Fibroblast of mammary gland (primary cell): Measurements from ENCODE around the gene FHL3.
A peak's percentile ranks its signal among the peaks of the same experiment; 100 is the strongest.
"Not testable (repeated sequence)": the region's sequence is repeated elsewhere in the genome, so short reads cannot be mapped to it uniquely, and the experiment has no call there.

Experiments used
- DNase-seq: peaks from one replicate; pipeline ENCODE4 v3.0.0-alpha.2; 2010; ENCODE audit warnings: low read depth
- H3K4me3 ChIP-seq: 2 replicates; pipeline ENCODE4 v1.5.1; 2011; ENCODE audit warnings: low read depth, mild to moderate bottlenecking, low read length, moderate library complexity; ENCODE audit not compliant: control insufficient read depth
- TF ChIP-seq, protein P1 (sequence below): conservative IDR thresholded peaks from 2 replicates; pipeline ENCODE4 v1.5.1; 2011; ENCODE audit warnings: low read depth, low read length, inconsistent platforms; ENCODE audit not compliant: control insufficient read depth, insufficient read depth

FHL3 gene

DNA sequence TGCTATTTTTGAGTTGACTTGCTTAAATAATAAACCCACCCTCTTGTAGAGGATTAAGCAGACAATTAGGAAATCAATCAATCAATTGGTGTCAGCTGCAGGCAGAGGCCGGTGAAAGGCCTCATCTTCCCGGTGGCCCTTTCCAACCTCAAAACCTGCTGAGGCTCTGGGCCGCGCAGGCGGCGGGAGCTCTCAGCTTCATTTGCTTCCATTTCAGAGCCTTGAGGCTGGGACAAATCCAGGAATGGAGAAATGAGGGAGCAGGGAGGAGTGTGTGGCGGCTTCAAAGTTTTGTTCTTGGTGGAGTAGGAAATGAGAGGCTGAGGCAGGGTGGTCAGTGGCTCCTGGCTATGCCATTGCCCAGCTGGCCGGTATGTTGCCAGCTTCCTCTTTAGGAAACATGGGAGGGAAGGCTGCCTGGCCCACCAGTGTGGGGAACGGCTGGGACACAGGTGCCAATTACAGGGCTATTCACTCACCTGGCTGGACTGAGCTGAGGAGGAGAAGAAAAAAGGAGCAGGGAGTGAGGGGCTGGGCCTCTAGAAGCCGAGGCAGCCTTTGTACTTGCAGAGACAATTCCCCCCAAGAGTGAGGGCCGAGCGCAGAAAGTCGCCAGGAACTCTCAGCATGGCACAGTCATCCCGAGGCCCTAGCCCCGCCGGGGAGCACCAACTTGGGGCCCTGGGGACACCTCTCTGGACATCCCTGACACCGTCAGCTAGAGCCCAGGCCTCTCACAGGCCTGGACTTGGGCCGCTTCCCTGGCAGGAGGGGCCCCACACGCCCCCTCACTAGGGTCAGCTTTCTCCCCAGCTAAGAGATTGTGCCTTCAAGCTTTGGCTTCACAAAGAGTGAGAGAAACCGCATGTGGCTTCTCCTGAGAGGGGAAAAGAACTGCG, 36.9 kb upstream of the FHL3 start:
- TF ChIP-seq, protein P1, sequence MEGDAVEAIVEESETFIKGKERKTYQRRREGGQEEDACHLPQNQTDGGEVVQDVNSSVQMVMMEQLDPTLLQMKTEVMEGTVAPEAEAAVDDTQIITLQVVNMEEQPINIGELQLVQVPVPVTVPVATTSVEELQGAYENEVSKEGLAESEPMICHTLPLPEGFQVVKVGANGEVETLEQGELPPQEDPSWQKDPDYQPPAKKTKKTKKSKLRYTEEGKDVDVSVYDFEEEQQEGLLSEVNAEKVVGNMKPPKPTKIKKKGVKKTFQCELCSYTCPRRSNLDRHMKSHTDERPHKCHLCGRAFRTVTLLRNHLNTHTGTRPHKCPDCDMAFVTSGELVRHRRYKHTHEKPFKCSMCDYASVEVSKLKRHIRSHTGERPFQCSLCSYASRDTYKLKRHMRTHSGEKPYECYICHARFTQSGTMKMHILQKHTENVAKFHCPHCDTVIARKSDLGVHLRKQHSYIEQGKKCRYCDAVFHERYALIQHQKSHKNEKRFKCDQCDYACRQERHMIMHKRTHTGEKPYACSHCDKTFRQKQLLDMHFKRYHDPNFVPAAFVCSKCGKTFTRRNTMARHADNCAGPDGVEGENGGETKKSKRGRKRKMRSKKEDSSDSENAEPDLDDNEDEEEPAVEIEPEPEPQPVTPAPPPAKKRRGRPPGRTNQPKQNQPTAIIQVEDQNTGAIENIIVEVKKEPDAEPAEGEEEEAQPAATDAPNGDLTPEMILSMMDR: no peak
- no peak overlapping the region for H3K4me3 ChIP-seq
- no peak for DNase-seq

DNA sequence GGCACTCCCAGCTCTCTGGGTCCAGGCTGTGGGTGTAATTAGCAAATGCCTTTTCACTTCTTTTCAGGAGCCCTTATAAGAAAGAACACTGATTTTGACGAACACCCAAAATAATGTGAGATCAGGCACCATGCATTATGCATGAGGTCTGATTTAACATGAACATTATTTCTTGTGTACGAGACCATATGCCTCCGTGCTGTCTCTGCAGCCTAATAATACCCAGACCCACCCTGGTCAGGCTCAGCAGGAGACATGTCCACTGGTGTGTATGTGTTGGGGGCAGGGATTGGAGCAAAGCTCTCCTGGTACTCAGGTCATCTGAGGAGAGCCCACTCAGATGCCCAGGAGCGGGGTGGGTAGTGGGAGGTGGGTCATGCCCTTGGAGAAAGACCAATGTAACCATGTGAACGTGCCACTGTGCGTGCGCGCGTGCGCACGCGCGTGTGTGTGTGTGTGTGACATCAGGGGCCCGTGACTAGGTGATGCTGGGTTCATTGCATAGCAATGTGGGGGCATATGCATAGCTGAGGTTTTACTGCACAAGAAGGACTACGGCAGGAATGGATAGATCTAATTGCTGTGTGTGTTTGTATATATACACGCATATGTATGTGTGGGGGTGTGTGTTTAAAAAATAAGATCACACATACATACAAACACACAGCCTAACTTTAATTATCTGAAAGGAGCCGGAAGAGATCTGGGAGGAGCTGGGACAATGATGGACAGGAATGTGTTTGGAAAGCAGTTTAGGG, 34.2 kb upstream of the FHL3 start:
- DNase-seq: no peak
- H3K4me3 ChIP-seq: no peak overlapping the region
- TF ChIP-seq, protein P1: no peak

GRCh38 chr1:38038861-38039260, 33.5 kb upstream of the FHL3 start:
- TF ChIP-seq, protein P1: no peak
- no peak overlapping the region for H3K4me3 ChIP-seq
- peak; percentile 65 for DNase-seq

DNA sequence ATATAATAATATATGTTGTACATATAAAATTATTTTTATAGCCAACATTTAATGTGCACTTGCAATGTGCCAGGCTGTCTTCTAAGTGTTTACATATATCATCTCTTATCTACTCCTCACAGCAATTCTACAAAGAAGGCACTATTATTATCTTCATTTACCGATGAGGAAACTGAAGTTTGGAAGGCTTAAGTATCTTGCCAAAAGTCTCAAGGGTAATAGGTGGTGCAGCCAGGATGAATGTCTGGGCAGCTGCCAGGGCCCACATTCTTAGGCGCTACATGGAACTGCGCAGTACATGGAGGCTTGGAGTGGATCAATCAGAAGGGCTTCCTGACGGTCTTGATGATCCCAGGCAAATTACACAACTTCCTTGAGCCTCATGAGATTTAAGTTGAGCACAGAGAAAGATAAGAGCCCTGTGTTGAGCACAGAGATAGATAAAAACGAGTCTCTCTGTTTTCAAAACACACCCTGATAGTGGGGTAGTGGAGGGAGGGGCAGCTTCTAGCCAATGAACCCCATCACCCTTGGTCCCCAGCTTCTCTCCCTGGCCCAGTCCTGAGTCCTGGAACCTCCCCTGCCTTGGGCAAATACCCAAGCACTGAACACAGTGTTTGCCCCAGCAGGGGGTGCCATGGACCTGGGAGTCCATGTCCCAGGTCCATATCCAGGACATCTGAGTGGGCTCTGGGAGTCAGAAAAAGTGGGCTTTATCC, 32.1 kb upstream of the FHL3 start:
- H3K4me3 ChIP-seq: no peak overlapping the region
- TF ChIP-seq, protein P1: peak; percentile 34
- DNase-seq: peak; percentile 23

- no peak overlapping the region for H3K4me3 ChIP-seq
- TF ChIP-seq, protein P1: no peak
Observed at GRCh38 chr1:38034871-38035270, 29.6 kb upstream of the FHL3 start.

DNA sequence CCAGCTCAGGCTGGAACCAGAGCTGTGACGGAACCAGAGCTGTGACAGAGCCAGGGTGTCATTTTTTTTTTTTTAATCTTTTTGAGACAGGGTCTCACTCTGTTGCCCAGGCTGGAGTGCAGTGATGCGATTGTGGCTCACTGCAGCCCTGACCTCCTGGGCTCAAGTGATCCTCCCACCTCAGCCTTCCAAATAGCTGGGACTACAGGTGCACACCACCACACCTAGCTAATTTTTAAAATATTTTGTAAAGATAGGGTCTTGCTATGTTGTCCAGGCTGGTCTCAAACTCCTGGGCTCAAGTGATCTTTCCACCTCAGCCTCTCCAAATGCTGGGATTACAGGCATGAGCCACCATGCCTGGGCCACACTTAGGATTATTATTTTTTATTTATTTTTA, 27.7 kb upstream of the FHL3 start:
- DNase-seq, H3K4me3 ChIP-seq: not testable (repeated sequence)

More at GRCh38 chr1:38034871-38035270, 29.6 kb upstream of the FHL3 start:
- DNase-seq: no peak

- no peak for DNase-seq
- H3K4me3 ChIP-seq: no peak overlapping the region
- TF ChIP-seq, protein P1: no peak
Observed at GRCh38 chr1:38031513-38031866, 26.2 kb upstream of the FHL3 start.
